Rectal smooth muscle tissue (tissue), 1 donor: Measurements from ENCODE around the gene CCL5.

Experiments
- H3K27ac ChIP-seq: one replicate; pipeline ENCODE4 v1.7.0; 2013; ENCODE audit warnings: low read depth, low read length, inconsistent platforms
- H3K27me3 ChIP-seq: one replicate; pipeline ENCODE4 v1.7.0; 2013; ENCODE audit warnings: low read length; ENCODE audit not compliant: control insufficient read depth, insufficient read depth
- H3K36me3 ChIP-seq: one replicate; pipeline ENCODE4 v1.7.0; 2013; ENCODE audit warnings: low read length; ENCODE audit not compliant: control insufficient read depth, insufficient read depth
- H3K4me1 ChIP-seq: one replicate; pipeline ENCODE4 v1.7.0; 2013; ENCODE audit warnings: low read length; ENCODE audit not compliant: control insufficient read depth, insufficient read depth
- H3K4me3 ChIP-seq: one replicate; pipeline ENCODE4 v1.7.0; 2013; ENCODE audit warnings: low read length
- H3K9ac ChIP-seq: one replicate; pipeline ENCODE4 v1.7.0; 2013; ENCODE audit warnings: low read length

CCL5 gene

GRCh38 chr17:35879773-35880654, at the start of gene CCL5:
CCL5 (minus strand) TSS chr17:35880360.
- no peaks in the 10 kb centered on the region for H3K27me3 ChIP-seq
- H3K36me3 ChIP-seq = no peaks in the 10 kb centered on the region
- no peaks in the 10 kb centered on the region for H3K4me1 ChIP-seq
- no peak within 1 kb of the TSS for H3K9ac ChIP-seq
- H3K27ac ChIP-seq = no peak within 1 kb of the TSS
- H3K4me3 ChIP-seq = no peak within 1 kb of the TSS

GRCh38 chr17:35927714-35928113, 47.6 kb upstream of the CCL5 start:
- H3K27ac ChIP-seq = no peak overlapping the region
- H3K27me3 ChIP-seq = peaks cover 3% of the 10 kb centered on the region
- no peak overlapping the region for H3K4me3 ChIP-seq
- no peaks in the 10 kb centered on the region for H3K36me3 ChIP-seq
- no peak overlapping the region for H3K9ac ChIP-seq
- no peaks in the 10 kb centered on the region for H3K4me1 ChIP-seq

- Histone ChIP-seq H3K36me3 (no peaks in the 10 kb centered on the region), H3K4me1 (no peaks in the 10 kb centered on the region), H3K27ac (no peak overlapping the region), H3K27me3 (no peaks in the 10 kb centered on the region), H3K4me3 (no peak overlapping the region), H3K9ac (no peak overlapping the region)
Observed at GRCh38 chr17:35923609-35924114, 43.5 kb upstream of the CCL5 start.

GRCh38 chr17:35920229-35920628, 40.1 kb upstream of the CCL5 start:
- Histone ChIP-seq H3K4me1 (no peaks in the 10 kb centered on the region), H3K36me3 (no peaks in the 10 kb centered on the region), H3K27me3 (no peaks in the 10 kb centered on the region), H3K27ac (no peak overlapping the region), H3K4me3 (no peak overlapping the region), H3K9ac (no peak overlapping the region)

GRCh38 chr17:35918665-35919064, 38.5 kb upstream of the CCL5 start:
- Histone ChIP-seq H3K27ac (no peak overlapping the region), H3K27me3 (no peaks in the 10 kb centered on the region), H3K4me1 (no peaks in the 10 kb centered on the region), H3K4me3 (no peak overlapping the region), H3K9ac (no peak overlapping the region), H3K36me3 (no peaks in the 10 kb centered on the region)

DNA sequence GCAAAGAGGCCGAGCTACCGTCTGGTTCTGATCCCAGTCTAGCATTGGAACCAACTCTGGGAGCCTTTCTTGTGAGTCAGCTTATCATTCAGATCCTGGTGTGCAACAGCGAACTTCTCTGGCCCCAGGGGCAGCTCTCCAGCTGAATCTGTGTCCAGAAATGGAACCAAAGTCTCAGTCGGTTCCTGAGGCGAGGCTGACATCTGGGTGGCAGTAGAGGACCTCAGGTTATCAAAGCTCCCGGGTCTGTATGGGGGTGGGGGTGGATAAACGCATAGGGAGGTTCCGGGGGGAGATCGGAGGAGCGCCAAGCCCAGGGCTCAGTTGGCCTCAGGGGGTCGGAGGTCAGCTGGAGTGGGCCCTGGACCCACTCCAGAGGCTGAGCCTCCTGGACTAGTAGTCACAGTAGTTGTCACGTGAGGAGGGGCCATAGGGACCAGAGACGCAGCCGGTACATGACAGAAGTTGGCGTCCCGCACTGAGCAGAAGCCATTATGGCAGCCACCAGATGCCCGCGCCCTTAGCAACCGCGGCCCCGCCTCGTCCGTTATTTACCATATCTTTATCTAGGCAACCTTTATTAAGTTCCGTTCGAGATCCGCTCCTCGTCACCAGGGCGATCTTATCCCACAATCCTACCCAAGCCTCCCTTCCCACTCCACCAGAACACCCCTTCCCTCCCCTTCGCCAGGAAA, 37.5 kb upstream of the CCL5 start:
- Histone ChIP-seq H3K27ac (no peak overlapping the region), H3K9ac (no peak overlapping the region), H3K27me3 (no peaks in the 10 kb centered on the region), H3K4me3 (no peak overlapping the region), H3K36me3 (no peaks in the 10 kb centered on the region), H3K4me1 (no peaks in the 10 kb centered on the region)

- H3K27me3 ChIP-seq = no peaks in the 10 kb centered on the region
- no peaks in the 10 kb centered on the region for H3K4me1 ChIP-seq
- H3K9ac ChIP-seq = no peak overlapping the region
- no peak overlapping the region for H3K4me3 ChIP-seq
- no peak overlapping the region for H3K27ac ChIP-seq
- no peaks in the 10 kb centered on the region for H3K36me3 ChIP-seq
Observed at GRCh38 chr17:35915153-35915964, 35.2 kb upstream of the CCL5 start.

DNA sequence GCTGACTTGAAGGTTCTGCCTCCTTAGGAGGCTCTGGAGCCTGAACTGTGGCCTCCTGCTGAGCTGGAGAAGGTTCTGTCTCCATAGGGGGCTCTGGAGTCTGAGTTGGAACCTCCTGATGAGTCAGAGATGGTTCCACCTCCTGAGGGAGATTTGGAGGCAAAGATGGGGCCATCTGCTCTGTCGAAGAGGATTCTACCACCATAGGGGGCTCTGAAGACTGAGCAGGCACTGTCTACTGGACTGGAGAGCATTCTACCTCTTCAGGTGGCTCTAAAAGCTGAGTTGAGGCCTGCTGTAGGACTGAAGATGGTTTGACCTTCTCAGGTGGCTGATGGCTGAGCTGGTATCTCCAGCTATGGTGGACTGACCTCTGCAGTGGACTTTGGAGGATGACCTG, 34.2 kb upstream of the CCL5 start:
- Histone ChIP-seq H3K4me3 (no peak overlapping the region), H3K36me3 (no peaks in the 10 kb centered on the region), H3K27me3 (no peaks in the 10 kb centered on the region), H3K4me1 (no peaks in the 10 kb centered on the region), H3K27ac (no peak overlapping the region), H3K9ac (no peak overlapping the region)

DNA sequence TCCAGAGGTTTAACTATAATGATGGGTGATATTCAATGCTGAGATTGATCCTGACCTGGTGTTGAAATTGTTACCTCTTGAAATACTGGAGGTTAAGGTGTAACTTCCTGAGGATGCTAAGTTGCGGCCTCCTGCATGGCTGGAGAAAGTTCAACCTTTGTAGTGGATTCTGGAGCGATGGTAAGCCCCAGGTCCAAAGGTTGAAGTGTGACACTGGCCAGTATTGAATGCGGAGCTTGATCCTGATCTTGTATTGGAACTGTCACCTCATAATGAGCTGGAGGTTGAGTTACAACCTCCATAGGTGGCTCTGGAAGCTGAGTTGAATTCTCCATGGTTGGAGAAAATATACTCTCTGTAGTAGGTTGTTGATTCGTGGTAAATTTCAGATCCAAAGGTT, 33.4 kb upstream of the CCL5 start:
- Histone ChIP-seq H3K27me3 (no peaks in the 10 kb centered on the region), H3K4me3 (no peak overlapping the region), H3K27ac (no peak overlapping the region), H3K36me3 (no peaks in the 10 kb centered on the region), H3K9ac (no peak overlapping the region), H3K4me1 (no peaks in the 10 kb centered on the region)

DNA sequence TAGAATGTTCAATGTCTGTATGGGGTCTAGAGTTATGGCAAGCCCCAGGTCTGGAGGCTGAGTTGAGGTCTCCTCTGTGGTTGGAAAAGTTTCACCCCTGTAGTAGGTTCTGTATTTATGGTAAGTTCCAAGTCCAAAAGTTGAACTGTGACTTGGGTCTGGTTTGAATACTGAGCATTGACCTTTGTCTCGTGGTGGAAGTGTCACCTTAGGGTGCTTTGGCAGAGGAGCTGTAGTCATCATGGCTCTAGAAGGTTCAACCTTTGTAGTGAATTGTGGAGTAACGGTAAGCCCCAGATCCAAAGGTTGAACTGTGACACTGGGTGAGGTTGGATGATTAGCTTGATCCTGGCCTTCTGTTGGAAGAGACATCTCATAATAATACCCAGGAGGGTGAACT, 32.8 kb upstream of the CCL5 start:
- Histone ChIP-seq H3K4me1 (no peaks in the 10 kb centered on the region), H3K4me3 (no peak overlapping the region), H3K36me3 (no peaks in the 10 kb centered on the region), H3K27me3 (no peaks in the 10 kb centered on the region), H3K27ac (no peak overlapping the region), H3K9ac (no peak overlapping the region)

GRCh38 chr17:35912339-35912912, 32.3 kb upstream of the CCL5 start:
- Histone ChIP-seq H3K9ac (no peak overlapping the region), H3K27ac (no peak overlapping the region), H3K27me3 (no peaks in the 10 kb centered on the region), H3K4me3 (no peak overlapping the region), H3K36me3 (no peaks in the 10 kb centered on the region), H3K4me1 (no peaks in the 10 kb centered on the region)

DNA sequence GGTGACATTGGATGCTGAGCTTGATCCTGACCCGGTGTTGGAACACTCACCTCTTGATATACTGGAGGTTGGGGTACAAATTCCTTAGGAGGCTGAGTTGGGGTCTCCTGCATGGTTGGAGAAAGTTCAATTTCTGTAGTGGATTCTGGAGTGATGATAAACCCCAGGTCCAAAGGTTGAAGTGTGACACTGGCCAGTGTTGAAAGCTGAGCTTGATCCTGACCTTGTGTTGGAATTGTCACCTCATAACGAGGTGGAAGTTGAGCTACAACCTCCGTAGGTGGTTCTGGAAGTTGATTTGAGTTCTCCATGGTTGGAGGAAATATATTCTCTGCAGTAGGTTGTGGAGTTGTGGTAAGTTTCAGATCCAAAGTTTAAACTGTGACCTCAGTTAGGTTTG, 29.2 kb upstream of the CCL5 start:
- Histone ChIP-seq H3K27me3 (no peaks in the 10 kb centered on the region), H3K27ac (no peak overlapping the region), H3K4me1 (no peaks in the 10 kb centered on the region), H3K36me3 (no peaks in the 10 kb centered on the region), H3K9ac (no peak overlapping the region), H3K4me3 (no peak overlapping the region)
